OCI-LY3 (cell line): ENCODE data around the gene ADGRD1.

Experiments
- EZH2phosphoT487 ChIP-seq: fragments of 200-600 bp; shearing (Covaris generic); IDR thresholded peaks from 2 replicates; pipeline ENCODE4 v1.6.1; 2018; ENCODE audit warnings: antibody characterized with exemption, mixed run types, low read depth
- TF ChIP-seq, protein P1 (sequence below): fragments of 200-600, 300-600 bp; sonication (generic); IDR thresholded peaks from 2 replicates; pipeline ENCODE4 v1.5.1; 2014; ENCODE audit warnings: antibody characterized with exemption, low read length, low read depth

DNA sequence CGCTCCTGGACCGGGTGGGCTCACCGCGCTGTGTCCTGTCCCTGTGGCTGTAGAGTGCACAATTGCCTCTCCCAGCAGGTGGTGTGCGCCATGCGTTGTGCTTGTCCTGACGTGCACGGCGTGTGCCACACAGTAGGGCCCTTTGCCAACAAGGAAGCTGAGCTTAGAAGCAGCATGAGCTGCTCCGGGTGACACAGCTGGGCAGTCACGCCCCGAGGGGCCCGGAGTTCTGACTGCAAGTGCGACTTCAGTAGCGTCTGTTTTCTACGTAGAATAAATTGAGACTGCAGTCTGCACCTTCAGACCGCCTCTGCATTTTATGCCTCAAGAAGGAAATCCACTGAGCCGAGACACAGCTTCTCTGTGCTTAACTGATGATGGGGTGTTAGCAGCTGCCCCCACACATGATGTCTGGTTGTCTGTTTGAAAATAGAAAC, 81.6 kb downstream of the ADGRD1 start:
- TF ChIP-seq, protein P1, sequence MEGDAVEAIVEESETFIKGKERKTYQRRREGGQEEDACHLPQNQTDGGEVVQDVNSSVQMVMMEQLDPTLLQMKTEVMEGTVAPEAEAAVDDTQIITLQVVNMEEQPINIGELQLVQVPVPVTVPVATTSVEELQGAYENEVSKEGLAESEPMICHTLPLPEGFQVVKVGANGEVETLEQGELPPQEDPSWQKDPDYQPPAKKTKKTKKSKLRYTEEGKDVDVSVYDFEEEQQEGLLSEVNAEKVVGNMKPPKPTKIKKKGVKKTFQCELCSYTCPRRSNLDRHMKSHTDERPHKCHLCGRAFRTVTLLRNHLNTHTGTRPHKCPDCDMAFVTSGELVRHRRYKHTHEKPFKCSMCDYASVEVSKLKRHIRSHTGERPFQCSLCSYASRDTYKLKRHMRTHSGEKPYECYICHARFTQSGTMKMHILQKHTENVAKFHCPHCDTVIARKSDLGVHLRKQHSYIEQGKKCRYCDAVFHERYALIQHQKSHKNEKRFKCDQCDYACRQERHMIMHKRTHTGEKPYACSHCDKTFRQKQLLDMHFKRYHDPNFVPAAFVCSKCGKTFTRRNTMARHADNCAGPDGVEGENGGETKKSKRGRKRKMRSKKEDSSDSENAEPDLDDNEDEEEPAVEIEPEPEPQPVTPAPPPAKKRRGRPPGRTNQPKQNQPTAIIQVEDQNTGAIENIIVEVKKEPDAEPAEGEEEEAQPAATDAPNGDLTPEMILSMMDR = no peak
- TF ChIP-seq EZH2phosphoT487 = no peak
